ENCODE data around the gene ADGRB2.

DNA sequence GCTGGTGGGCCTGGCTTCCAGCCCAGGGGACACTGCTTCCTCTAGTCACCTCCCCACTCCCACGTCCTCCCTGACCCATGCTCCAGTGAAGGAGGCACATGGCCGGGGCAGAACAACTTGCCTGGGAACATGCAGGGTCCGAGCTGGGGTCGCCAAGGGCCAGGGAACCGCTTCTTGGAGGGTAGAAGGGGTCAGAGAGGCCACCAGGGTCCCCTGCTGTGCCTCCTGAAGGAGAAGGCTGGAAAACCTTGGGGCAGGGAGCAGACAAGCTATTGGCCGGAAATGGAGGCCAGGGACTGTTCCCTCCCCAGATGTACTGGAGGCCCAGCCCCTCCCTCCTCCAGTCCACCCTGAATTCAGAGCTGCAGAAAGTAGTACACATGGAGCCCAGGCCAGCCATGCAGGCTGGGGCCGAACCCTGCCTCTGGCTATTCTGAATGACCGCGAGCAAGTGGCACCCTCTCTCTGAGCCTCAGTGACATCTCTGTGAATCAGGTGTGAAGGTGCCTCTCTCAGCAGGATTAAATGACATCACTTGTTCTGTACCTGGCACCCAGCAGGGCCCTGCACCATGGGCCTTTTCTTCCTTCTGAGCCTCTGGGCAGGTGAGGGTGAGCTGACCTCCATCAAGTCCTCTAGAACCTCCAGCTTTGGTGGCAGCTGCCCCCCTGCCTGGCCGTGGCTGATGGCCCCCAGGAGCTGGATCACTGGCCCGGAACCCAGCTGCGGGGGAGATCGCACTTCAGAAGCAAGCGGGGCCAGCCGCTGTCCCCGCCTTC, 35.9 kb upstream of the ADGRB2 start:
- TF ChIP-seq, protein P1, sequence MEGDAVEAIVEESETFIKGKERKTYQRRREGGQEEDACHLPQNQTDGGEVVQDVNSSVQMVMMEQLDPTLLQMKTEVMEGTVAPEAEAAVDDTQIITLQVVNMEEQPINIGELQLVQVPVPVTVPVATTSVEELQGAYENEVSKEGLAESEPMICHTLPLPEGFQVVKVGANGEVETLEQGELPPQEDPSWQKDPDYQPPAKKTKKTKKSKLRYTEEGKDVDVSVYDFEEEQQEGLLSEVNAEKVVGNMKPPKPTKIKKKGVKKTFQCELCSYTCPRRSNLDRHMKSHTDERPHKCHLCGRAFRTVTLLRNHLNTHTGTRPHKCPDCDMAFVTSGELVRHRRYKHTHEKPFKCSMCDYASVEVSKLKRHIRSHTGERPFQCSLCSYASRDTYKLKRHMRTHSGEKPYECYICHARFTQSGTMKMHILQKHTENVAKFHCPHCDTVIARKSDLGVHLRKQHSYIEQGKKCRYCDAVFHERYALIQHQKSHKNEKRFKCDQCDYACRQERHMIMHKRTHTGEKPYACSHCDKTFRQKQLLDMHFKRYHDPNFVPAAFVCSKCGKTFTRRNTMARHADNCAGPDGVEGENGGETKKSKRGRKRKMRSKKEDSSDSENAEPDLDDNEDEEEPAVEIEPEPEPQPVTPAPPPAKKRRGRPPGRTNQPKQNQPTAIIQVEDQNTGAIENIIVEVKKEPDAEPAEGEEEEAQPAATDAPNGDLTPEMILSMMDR (conservative IDR thresholded peaks at IDR 0.05; ENCODE audit: low read length): no peak
- TF ChIP-seq EZH2phosphoT487 (IDR thresholded peaks at IDR 0.05; ENCODE audit: borderline replicate concordance): no peak

Data from Loucy (cell line).